ENCODE measurements around the gene LIN9.

The LIN9 gene

DNA sequence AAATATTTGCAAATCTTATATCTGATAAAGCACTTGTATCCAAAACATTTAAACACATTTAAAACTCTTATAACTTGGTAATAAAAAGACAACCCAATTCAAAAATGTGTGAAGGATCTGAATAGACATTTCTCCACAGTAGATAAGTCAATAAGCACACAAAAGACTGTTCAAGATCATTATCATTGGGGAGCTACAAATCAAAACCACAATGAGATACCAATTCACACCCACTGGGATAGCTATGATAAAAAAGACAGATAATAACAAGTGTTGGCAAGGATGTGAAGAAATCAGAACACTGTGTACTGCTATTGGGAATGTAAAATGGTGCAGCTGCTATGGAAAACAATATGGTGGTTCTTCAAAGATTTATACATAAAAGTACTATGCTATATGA lies 5.1 kb upstream of the LIN9 start:
- no peak overlapping the region for H3K4me3 ChIP-seq (ENCODE audit: low read depth in 1 of 2, low read length in 2 of 2)
- H3K27ac ChIP-seq (ENCODE audit: low read length), result no peak overlapping the region
- no peaks in the 10 kb centered on the region for H3K27me3 ChIP-seq (ENCODE audit: low read depth, low read length)
- no peaks in the 10 kb centered on the region for H3K9me3 ChIP-seq (ENCODE audit: control insufficient read depth in 1 of 2, low read length in 2 of 2)
- no peaks in the 10 kb centered on the region for H3K36me3 ChIP-seq (ENCODE audit: control insufficient read depth in 1 of 2, insufficient read depth in 2 of 2, low read length in 2 of 2)
- no peaks in the 10 kb centered on the region for H3K4me1 ChIP-seq (ENCODE audit: control insufficient read depth in 1 of 2, insufficient read depth in 2 of 2, low read length in 2 of 2)

DNA sequence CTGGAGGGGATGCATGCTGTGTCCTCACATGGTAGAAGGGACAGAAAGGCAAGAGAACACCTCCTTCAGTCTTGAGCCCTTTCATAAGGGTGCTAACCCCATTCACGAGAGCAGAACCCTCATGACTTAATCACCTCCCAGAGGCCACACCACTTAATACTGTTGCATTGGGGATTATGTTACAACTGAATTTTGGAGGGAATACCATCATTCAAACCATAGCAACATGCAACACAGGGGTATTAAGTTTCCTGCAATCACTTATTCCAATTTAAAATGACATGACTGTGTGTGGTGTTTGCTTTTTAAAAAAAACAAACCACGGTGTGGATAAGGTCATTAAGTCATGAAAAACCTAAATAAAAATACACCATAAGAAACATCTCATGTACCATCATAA lies 3.1 kb upstream of the LIN9 start:
- Histone ChIP-seq H3K4me3 (ENCODE audit: low read depth in 1 of 2, low read length in 2 of 2) (no peak overlapping the region), H3K27me3 (ENCODE audit: low read depth, low read length) (no peaks in the 10 kb centered on the region), H3K36me3 (ENCODE audit: control insufficient read depth in 1 of 2, insufficient read depth in 2 of 2, low read length in 2 of 2) (no peaks in the 10 kb centered on the region), H3K27ac (ENCODE audit: low read length) (no peak overlapping the region), H3K4me1 (ENCODE audit: control insufficient read depth in 1 of 2, insufficient read depth in 2 of 2, low read length in 2 of 2) (peaks cover 0 to 9% of the 10 kb centered on the region in 2 donors), H3K9me3 (ENCODE audit: control insufficient read depth in 1 of 2, low read length in 2 of 2) (no peaks in the 10 kb centered on the region)

DNA sequence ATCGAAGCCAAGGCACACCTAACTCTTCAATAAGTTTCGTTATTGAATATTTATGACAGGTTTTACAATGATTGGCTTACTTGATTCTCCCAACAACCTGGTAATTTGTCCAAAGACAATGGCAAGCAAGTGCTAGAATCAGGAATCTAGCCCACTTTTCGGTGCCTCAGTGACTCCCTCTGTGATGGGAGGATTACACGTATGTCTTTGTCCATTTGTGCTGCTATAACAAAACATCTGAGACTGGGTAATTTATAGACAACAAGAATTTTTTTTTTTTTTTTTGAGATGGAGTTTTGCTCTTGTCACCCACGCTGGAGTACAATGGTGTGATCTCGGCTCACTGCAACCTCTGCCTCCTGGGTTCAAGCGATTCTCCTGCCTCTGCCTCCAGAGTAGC lies 2.4 kb upstream of the LIN9 start:
- Histone ChIP-seq H3K27me3 (ENCODE audit: low read depth, low read length) (no peaks in the 10 kb centered on the region), H3K9me3 (ENCODE audit: control insufficient read depth in 1 of 2, low read length in 2 of 2) (no peaks in the 10 kb centered on the region), H3K4me1 (ENCODE audit: control insufficient read depth in 1 of 2, insufficient read depth in 2 of 2, low read length in 2 of 2) (peaks cover 0 to 9% of the 10 kb centered on the region in 2 donors), H3K4me3 (ENCODE audit: low read depth in 1 of 2, low read length in 2 of 2) (no peak overlapping the region), H3K36me3 (ENCODE audit: control insufficient read depth in 1 of 2, insufficient read depth in 2 of 2, low read length in 2 of 2) (no peaks in the 10 kb centered on the region), H3K27ac (ENCODE audit: low read length) (peak overlapping the region; percentile 5)

DNA sequence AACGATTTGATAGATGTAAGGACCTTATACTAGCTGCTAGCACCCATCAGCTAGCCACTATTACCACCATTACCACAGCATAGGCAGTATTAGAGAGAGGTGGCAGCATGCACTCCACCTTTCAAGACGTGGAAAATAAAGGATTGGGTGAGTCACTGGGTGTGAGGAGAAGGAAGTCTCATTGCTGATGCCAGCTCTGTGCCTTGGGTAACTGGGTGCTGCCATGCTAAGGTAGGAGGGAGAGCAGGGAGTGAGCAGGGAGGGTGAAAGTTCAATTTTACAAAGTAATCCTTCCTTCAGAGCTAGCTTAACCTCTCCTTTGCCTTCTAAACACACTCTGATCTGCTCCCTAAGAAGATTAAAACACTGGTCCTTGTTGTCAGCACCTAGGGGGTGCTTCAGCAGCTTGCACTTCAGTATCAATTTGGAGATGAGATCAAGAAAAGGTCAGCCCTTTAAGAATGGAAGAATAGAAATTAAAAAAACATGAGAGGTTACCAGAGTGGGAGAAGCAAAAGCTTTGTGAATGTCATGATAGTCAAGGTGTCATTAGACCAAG lies 1.8 kb upstream of the LIN9 start:
- Histone ChIP-seq H3K9me3 (ENCODE audit: control insufficient read depth in 1 of 2, low read length in 2 of 2) (no peaks in the 10 kb centered on the region), H3K4me3 (ENCODE audit: low read depth in 1 of 2, low read length in 2 of 2) (no peak overlapping the region), H3K4me1 (ENCODE audit: control insufficient read depth in 1 of 2, insufficient read depth in 2 of 2, low read length in 2 of 2) (peaks cover 0 to 9% of the 10 kb centered on the region in 2 donors), H3K27me3 (ENCODE audit: low read depth, low read length) (no peaks in the 10 kb centered on the region), H3K36me3 (ENCODE audit: control insufficient read depth in 1 of 2, insufficient read depth in 2 of 2, low read length in 2 of 2) (no peaks in the 10 kb centered on the region), H3K27ac (ENCODE audit: low read length) (peak overlapping the region; percentile 5)

DNA sequence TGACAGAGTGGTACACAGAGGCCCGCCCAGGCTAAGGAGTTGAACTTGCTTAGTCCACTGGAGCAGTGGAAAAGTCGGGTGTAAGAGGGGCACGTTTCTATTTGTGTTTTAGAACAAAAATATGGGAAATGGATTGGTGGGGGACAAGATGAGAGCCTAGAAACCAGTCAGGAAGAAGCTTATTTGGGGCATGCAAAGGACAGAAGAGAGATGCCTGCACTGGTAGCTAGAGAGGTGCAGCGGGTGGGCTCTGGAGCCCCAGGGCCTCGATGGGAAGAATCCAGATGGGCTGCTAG lies 1.2 kb upstream of the LIN9 start:
- no peak overlapping the region for H3K27ac ChIP-seq (ENCODE audit: low read length)
- peaks cover 0 to 9% of the 10 kb centered on the region in 2 donors for H3K4me1 ChIP-seq (ENCODE audit: control insufficient read depth in 1 of 2, insufficient read depth in 2 of 2, low read length in 2 of 2)
- H3K36me3 ChIP-seq (ENCODE audit: control insufficient read depth in 1 of 2, insufficient read depth in 2 of 2, low read length in 2 of 2), result no peaks in the 10 kb centered on the region
- H3K9me3 ChIP-seq (ENCODE audit: control insufficient read depth in 1 of 2, low read length in 2 of 2), result no peaks in the 10 kb centered on the region
- no peaks in the 10 kb centered on the region for H3K27me3 ChIP-seq (ENCODE audit: low read depth, low read length)
- peak overlapping the region in 1 of 2 donors; percentile 74 for H3K4me3 ChIP-seq (ENCODE audit: low read depth in 1 of 2, low read length in 2 of 2)

- Histone ChIP-seq H3K27me3 (ENCODE audit: low read depth, low read length) (no peaks in the 10 kb centered on the region), H3K9me3 (ENCODE audit: control insufficient read depth in 1 of 2, low read length in 2 of 2) (no peaks in the 10 kb centered on the region), H3K4me3 (ENCODE audit: low read depth in 1 of 2, low read length in 2 of 2) (peak overlapping the region; percentile 74 to 100), H3K27ac (ENCODE audit: low read length) (peak overlapping the region; percentile 63), H3K4me1 (ENCODE audit: control insufficient read depth in 1 of 2, insufficient read depth in 2 of 2, low read length in 2 of 2) (peaks cover 0 to 9% of the 10 kb centered on the region in 2 donors), H3K36me3 (ENCODE audit: control insufficient read depth in 1 of 2, insufficient read depth in 2 of 2, low read length in 2 of 2) (no peaks in the 10 kb centered on the region)
Observed at GRCh38 chr1:226309398-226310244, 657 bp upstream of the LIN9 start.

GRCh38 chr1:226308166-226308722 lies 720 bp downstream of the LIN9 start:
- H3K27ac ChIP-seq (ENCODE audit: low read length), result no peak overlapping the region
- peaks cover 0 to 9% of the 10 kb centered on the region in 2 donors for H3K4me1 ChIP-seq (ENCODE audit: control insufficient read depth in 1 of 2, insufficient read depth in 2 of 2, low read length in 2 of 2)
- H3K27me3 ChIP-seq (ENCODE audit: low read depth, low read length), result no peaks in the 10 kb centered on the region
- H3K9me3 ChIP-seq (ENCODE audit: control insufficient read depth in 1 of 2, low read length in 2 of 2), result no peaks in the 10 kb centered on the region
- peak overlapping the region; percentile 75 to 100 for H3K4me3 ChIP-seq (ENCODE audit: low read depth in 1 of 2, low read length in 2 of 2)
- no peaks in the 10 kb centered on the region for H3K36me3 ChIP-seq (ENCODE audit: control insufficient read depth in 1 of 2, insufficient read depth in 2 of 2, low read length in 2 of 2)

DNA sequence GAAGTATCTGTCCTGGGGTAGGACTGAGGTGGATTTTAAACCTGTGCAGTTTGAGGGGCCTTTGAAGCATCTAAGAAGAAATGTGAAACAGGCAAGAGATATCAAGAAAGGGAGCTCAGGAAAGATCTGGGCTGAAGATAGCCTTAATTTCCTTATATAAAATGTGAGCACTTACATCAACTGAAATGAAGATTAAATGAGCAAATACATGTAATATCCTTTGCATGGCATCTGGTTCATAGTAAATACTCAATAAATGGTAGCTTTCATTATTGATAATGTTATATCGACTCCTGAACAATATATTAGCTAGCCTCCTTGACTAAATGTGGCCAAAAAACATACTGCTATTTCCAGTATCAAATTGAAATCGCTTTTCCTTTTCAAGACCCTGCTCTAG lies 2.5 kb downstream of the LIN9 start:
- Histone ChIP-seq H3K27me3 (ENCODE audit: low read depth, low read length) (no peaks in the 10 kb centered on the region), H3K27ac (ENCODE audit: low read length) (no peak overlapping the region), H3K4me3 (ENCODE audit: low read depth in 1 of 2, low read length in 2 of 2) (no peak overlapping the region), H3K9me3 (ENCODE audit: control insufficient read depth in 1 of 2, low read length in 2 of 2) (no peaks in the 10 kb centered on the region), H3K36me3 (ENCODE audit: control insufficient read depth in 1 of 2, insufficient read depth in 2 of 2, low read length in 2 of 2) (no peaks in the 10 kb centered on the region), H3K4me1 (ENCODE audit: control insufficient read depth in 1 of 2, insufficient read depth in 2 of 2, low read length in 2 of 2) (peaks cover 0 to 9% of the 10 kb centered on the region in 2 donors)

GRCh38 chr1:226305184-226305583 lies 3.8 kb downstream of the LIN9 start:
- H3K36me3 ChIP-seq (ENCODE audit: control insufficient read depth in 1 of 2, insufficient read depth in 2 of 2, low read length in 2 of 2), result no peaks in the 10 kb centered on the region
- H3K4me1 ChIP-seq (ENCODE audit: control insufficient read depth in 1 of 2, insufficient read depth in 2 of 2, low read length in 2 of 2), result peaks cover 0 to 9% of the 10 kb centered on the region in 2 donors
- H3K27ac ChIP-seq (ENCODE audit: low read length), result no peak overlapping the region
- H3K4me3 ChIP-seq (ENCODE audit: low read depth in 1 of 2, low read length in 2 of 2), result no peak overlapping the region
- no peaks in the 10 kb centered on the region for H3K27me3 ChIP-seq (ENCODE audit: low read depth, low read length)
- no peaks in the 10 kb centered on the region for H3K9me3 ChIP-seq (ENCODE audit: control insufficient read depth in 1 of 2, low read length in 2 of 2)

DNA sequence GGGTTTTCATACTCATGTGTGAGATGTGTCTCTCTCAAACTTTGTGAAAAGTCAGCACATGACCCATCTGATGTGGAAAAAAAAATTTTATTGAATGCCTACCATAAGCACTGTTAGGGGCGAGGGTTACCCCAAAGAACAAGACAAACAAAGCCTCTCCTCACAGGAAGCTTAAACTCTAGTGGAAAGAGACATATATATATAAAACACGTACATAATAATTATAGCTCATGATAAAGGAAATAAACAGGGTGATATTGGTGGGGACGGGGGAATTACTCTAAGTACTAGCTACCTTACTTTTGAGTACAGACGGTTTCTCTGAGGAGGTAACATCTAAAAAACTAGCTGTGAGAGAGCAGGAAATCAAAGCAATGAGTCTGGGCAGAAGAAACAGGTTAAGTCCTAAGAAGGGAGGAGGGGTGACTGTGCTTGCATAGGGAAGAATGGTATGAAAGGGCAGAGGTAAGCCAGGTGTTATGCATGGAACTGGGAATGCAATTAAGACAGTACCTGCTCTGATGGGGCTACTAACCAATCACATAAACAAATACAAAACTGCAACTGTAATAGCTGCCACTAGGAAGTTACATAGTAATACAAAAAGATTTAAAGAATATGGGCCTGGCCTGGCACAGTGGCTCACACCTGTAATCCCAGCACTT lies 4.5 kb downstream of the LIN9 start:
- no peak overlapping the region for H3K4me3 ChIP-seq (ENCODE audit: low read depth in 1 of 2, low read length in 2 of 2)
- H3K4me1 ChIP-seq (ENCODE audit: control insufficient read depth in 1 of 2, insufficient read depth in 2 of 2, low read length in 2 of 2), result peaks cover 0 to 9% of the 10 kb centered on the region in 2 donors
- no peaks in the 10 kb centered on the region for H3K9me3 ChIP-seq (ENCODE audit: control insufficient read depth in 1 of 2, low read length in 2 of 2)
- H3K27me3 ChIP-seq (ENCODE audit: low read depth, low read length), result no peaks in the 10 kb centered on the region
- no peaks in the 10 kb centered on the region for H3K36me3 ChIP-seq (ENCODE audit: control insufficient read depth in 1 of 2, insufficient read depth in 2 of 2, low read length in 2 of 2)
- H3K27ac ChIP-seq (ENCODE audit: low read length), result no peak overlapping the region

- Histone ChIP-seq H3K4me3 (ENCODE audit: low read depth in 1 of 2, low read length in 2 of 2) (no peak overlapping the region), H3K4me1 (ENCODE audit: control insufficient read depth in 1 of 2, insufficient read depth in 2 of 2, low read length in 2 of 2) (no peaks in the 10 kb centered on the region), H3K27me3 (ENCODE audit: low read depth, low read length) (no peaks in the 10 kb centered on the region), H3K9me3 (ENCODE audit: control insufficient read depth in 1 of 2, low read length in 2 of 2) (no peaks in the 10 kb centered on the region), H3K36me3 (ENCODE audit: control insufficient read depth in 1 of 2, insufficient read depth in 2 of 2, low read length in 2 of 2) (no peaks in the 10 kb centered on the region), H3K27ac (ENCODE audit: low read length) (no peak overlapping the region)
Observed at GRCh38 chr1:226302731-226303130, 6.2 kb downstream of the LIN9 start.
